ENCODE measurements around the gene PTGER2.

PTGER2 gene

GRCh38 chr14:52342849-52343596 is 28.9 kb downstream of the PTGER2 start:
- DNase-seq, result no peak

GRCh38 chr14:52346778-52347177 is 32.7 kb downstream of the PTGER2 start:
- no peak for DNase-seq

- no peak for DNase-seq
These were observed 34.2 kb downstream of the PTGER2 start for GRCh38 chr14:52348279-52348678.

- DNase-seq, result no peak
These were observed 34.7 kb downstream of the PTGER2 start for GRCh38 chr14:52348776-52349175.

GRCh38 chr14:52349731-52350130 is 35.6 kb downstream of the PTGER2 start:
- peak; percentile 55 for DNase-seq

- DNase-seq, result no peak
These were observed 36.3 kb downstream of the PTGER2 start for GRCh38 chr14:52350445-52350844.

GRCh38 chr14:52351233-52352060 is 37.3 kb downstream of the PTGER2 start:
- no peak for DNase-seq

GRCh38 chr14:52352061-52352491 is 38.0 kb downstream of the PTGER2 start:
- DNase-seq, result peak; percentile 83

- peak; percentile 49 for DNase-seq
These were observed 38.5 kb downstream of the PTGER2 start for GRCh38 chr14:52352569-52352968.

GRCh38 chr14:52354242-52354641 is 40.1 kb downstream of the PTGER2 start:
- DNase-seq, result no peak

GRCh38 chr14:52355016-52355431 is 40.9 kb downstream of the PTGER2 start:
- no peak for DNase-seq

- DNase-seq, result no peak
These were observed 41.4 kb downstream of the PTGER2 start for GRCh38 chr14:52355526-52355925.

GRCh38 chr14:52356025-52356424 is 41.9 kb downstream of the PTGER2 start:
- DNase-seq, result no peak

- DNase-seq, result no peak
These were observed 46.7 kb downstream of the PTGER2 start for GRCh38 chr14:52360831-52361230.

GRCh38 chr14:52363041-52363704 is 49.1 kb downstream of the PTGER2 start:
- no peak for DNase-seq

- DNase-seq, result no peak
These were observed 49.8 kb downstream of the PTGER2 start for GRCh38 chr14:52363961-52364360.

- no peak for DNase-seq
These were observed 51.0 kb downstream of the PTGER2 start for GRCh38 chr14:52365071-52365470.

GRCh38 chr14:52366796-52367315 is 52.7 kb downstream of the PTGER2 start:
- DNase-seq, result no peak

GRCh38 chr14:52369305-52369801 is 55.2 kb downstream of the PTGER2 start:
- no peak for DNase-seq

GRCh38 chr14:52370406-52370935 is 56.4 kb downstream of the PTGER2 start:
- no peak for DNase-seq

GRCh38 chr14:52377940-52378339 is 63.8 kb downstream of the PTGER2 start:
- no peak for DNase-seq

All from activated CD4-positive, alpha-beta T cell treated with anti-CD3 and anti-CD28 coated beads, Interleukin-10, Interleukin-2, amounts not matched to agents 100 ng/mL and 50 ng/mL, durations not matched to agents 16 hours and 8 hours (primary cell).